NCI-H1092 (cell line): ENCODE data around the gene SOX1.

Experiments used
- DNase-seq: peaks from one replicate; lab custom pipeline; 2025; lab: John Stamatoyannopoulos, UW

Gene SOX1

GRCh38 chr13:112106478-112107141 lies 39.7 kb downstream of the SOX1 start:
- DNase-seq = no peak

- DNase-seq = no peak
Measured at GRCh38 chr13:112107289-112107688, 40.3 kb downstream of the SOX1 start.

- no peak for DNase-seq
Measured at GRCh38 chr13:112110479-112110878, 43.5 kb downstream of the SOX1 start.

GRCh38 chr13:112111239-112111857 lies 44.4 kb downstream of the SOX1 start:
- no peak for DNase-seq

- no peak for DNase-seq
Measured at GRCh38 chr13:112112534-112113276, 45.8 kb downstream of the SOX1 start.

GRCh38 chr13:112113348-112113747 lies 46.4 kb downstream of the SOX1 start:
- no peak for DNase-seq

GRCh38 chr13:112113851-112114250 lies 46.9 kb downstream of the SOX1 start:
- no peak for DNase-seq

GRCh38 chr13:112114391-112114790 lies 47.4 kb downstream of the SOX1 start:
- DNase-seq = no peak

- DNase-seq = no peak
Measured at GRCh38 chr13:112115403-112116091, 48.6 kb downstream of the SOX1 start.

GRCh38 chr13:112116187-112116950 lies 49.4 kb downstream of the SOX1 start:
- no peak for DNase-seq

GRCh38 chr13:112117258-112117954 lies 50.5 kb downstream of the SOX1 start:
- DNase-seq = no peak

- DNase-seq = no peak
Measured at GRCh38 chr13:112117955-112118302, 51.0 kb downstream of the SOX1 start.

- no peak for DNase-seq
Measured at GRCh38 chr13:112118451-112119064, 51.6 kb downstream of the SOX1 start.

- no peak for DNase-seq
Measured at GRCh38 chr13:112119192-112120030, 52.5 kb downstream of the SOX1 start.

GRCh38 chr13:112120031-112120373 lies 53.1 kb downstream of the SOX1 start:
- DNase-seq = no peak
